ENCODE results near the gene UQCR11.

DNA sequence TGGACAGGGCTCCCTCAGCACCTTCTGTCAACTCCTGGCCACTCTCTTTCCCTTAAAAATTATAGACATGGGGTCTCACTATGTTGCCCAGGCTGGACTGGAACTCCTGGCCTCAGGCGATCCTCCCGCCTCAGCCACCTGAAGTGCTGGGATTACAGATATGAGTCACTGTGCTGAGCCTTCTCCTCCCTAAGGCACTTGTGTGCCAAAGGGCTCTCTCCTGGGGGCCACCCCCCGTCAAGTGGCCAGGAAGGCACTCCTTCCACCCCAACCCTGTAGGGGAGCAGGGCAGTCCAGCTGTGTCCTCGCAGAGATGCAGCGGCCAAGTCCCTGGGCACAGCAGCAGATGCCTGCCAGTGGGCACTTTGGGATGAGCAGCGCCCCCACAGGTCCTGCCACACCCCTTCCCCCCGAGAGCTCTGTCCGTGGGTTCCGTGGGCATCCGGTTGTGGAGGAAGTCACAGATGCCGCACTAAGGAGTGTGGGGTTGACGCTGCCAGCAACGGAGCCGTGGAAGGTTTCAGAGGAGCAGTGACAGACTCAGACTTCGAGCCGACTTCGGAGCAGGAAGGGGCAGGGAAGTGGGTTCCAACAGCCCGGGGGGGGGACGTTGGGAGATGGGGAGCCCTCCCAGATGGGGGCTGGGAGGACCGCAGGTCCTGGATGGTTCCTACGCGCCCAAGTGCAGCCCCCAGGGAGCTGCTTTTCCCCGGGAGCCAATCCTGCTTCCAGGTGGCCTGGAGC is 3.3 kb upstream of the UQCR11 start:
- TF ChIP-seq, protein P1, sequence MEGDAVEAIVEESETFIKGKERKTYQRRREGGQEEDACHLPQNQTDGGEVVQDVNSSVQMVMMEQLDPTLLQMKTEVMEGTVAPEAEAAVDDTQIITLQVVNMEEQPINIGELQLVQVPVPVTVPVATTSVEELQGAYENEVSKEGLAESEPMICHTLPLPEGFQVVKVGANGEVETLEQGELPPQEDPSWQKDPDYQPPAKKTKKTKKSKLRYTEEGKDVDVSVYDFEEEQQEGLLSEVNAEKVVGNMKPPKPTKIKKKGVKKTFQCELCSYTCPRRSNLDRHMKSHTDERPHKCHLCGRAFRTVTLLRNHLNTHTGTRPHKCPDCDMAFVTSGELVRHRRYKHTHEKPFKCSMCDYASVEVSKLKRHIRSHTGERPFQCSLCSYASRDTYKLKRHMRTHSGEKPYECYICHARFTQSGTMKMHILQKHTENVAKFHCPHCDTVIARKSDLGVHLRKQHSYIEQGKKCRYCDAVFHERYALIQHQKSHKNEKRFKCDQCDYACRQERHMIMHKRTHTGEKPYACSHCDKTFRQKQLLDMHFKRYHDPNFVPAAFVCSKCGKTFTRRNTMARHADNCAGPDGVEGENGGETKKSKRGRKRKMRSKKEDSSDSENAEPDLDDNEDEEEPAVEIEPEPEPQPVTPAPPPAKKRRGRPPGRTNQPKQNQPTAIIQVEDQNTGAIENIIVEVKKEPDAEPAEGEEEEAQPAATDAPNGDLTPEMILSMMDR (IDR thresholded peaks at IDR 0.05), result no peak
- no peak for TF ChIP-seq POLR2AphosphoS5 (IDR thresholded peaks at IDR 0.05)
- TF ChIP-seq EP300 (IDR thresholded peaks at IDR 0.05), result no peak

Data from sigmoid colon (tissue), 4 donors.